Endothelial cell of umbilical vein (primary cell): ENCODE results near the gene ELMO1. TPM values are rescaled to one million over a fixed set of nuclear protein-coding genes. Genes with fewer than 3 reads are reported as not detected.

Experiments used
- BruUV-seq: library from RNA; stranded (reverse); fragments of 400-500 nt; replicated peaks from 2 replicates; lab custom pipeline; 2021; lab: Mats Ljungman, UMichigan
- CTCF ChIA-PET: fragments of 300-600, 350-600 bp; sonication (Branson Sonifier 250); formaldehyde crosslinking; loops from one replicate; lab custom pipeline; 2021; ENCODE audit warnings: antibody characterized with exemption, inconsistent platforms; lab: Charles Lee
- POLR2A ChIA-PET: fragments of 300-600, 350-600 bp; sonication (Branson Sonifier 250); formaldehyde crosslinking; loops from one replicate; lab custom pipeline; 2021; ENCODE audit warnings: antibody characterized with exemption, inconsistent platforms; lab: Charles Lee
- DNase-seq: peaks from one replicate; pipeline ENCODE4 v3.0.0-alpha.2; 2011; ENCODE audit warnings: low read depth, low spot score
- FAIRE-seq: peaks from 2 replicates; lab custom pipeline; 2011; peaks lifted over from hg19 to GRCh38; lab: Jason Lieb, UNC
- H2AFZ ChIP-seq: 2 replicates; pipeline ENCODE4 v1.6.0; 2012; ENCODE audit warnings: low read depth, low read length, control low read depth, inconsistent platforms
- H3K27ac ChIP-seq: 2 replicates; pipeline ENCODE4 v1.5.1; 2011; ENCODE audit warnings: low read depth, mild to moderate bottlenecking, control low read depth, low read length, moderate library complexity; ENCODE audit not compliant: insufficient read depth
- H3K27me3 ChIP-seq, 2 experiments: 2 replicates each; pipeline versions ENCODE4 v1.6.0 to v1.6.1; 2011; ENCODE audit warnings: low read length in 2 of 2, mixed read lengths in 1 of 2; ENCODE audit not compliant: control insufficient read depth in 2 of 2, insufficient read depth in 2 of 2
- H3K36me3 ChIP-seq, 2 experiments: 2 replicates in 1 of 2; 3 replicates in 1 of 2; pipeline ENCODE4 v1.5.1; 2011; ENCODE audit warnings: low read length in 2 of 2, mild to moderate bottlenecking in 1 of 2, moderate library complexity in 1 of 2; ENCODE audit not compliant: control insufficient read depth in 2 of 2, insufficient read depth in 2 of 2; ENCODE audit errors: extremely low read depth in 1 of 2
- H3K4me1 ChIP-seq: 3 replicates; pipeline ENCODE4 v1.5.1; 2011; ENCODE audit warnings: mild to moderate bottlenecking, low read length; ENCODE audit not compliant: control insufficient read depth, insufficient read depth; ENCODE audit errors: extremely low read depth
- H3K4me2 ChIP-seq: 2 replicates; pipeline ENCODE4 v1.6.1; 2011; ENCODE audit warnings: low read length, control low read depth, mixed read lengths; ENCODE audit not compliant: insufficient read depth
- H3K4me3 ChIP-seq, 3 experiments: fragments of 200-600 bp in 1 of 3; sonication (generic), shearing (Covaris generic) in 1 of 3; replicated peaks in 1 of 3; 2 replicates each; pipeline ENCODE4 v1.5.1; 2011 to 2016; ENCODE audit warnings: control low read depth in 3 of 3, low read length in 3 of 3, mild to moderate bottlenecking in 2 of 3, inconsistent platforms in 1 of 3, low read depth in 1 of 3, moderate library complexity in 1 of 3; ENCODE audit not compliant: insufficient read depth in 1 of 3
- H3K79me2 ChIP-seq: 2 replicates; pipeline ENCODE4 v1.6.0; 2012; ENCODE audit warnings: low read length, inconsistent platforms; ENCODE audit not compliant: control insufficient read depth, insufficient read depth
- H3K9ac ChIP-seq: replicated peaks from 2 replicates; pipeline ENCODE3; 2011; ENCODE audit warnings: low read length, control low read depth; ENCODE audit not compliant: insufficient read depth; ENCODE audit errors: extremely low read depth
- H3K9me1 ChIP-seq: replicated peaks from 3 replicates; pipeline ENCODE4 v1.6.0; 2011; ENCODE audit warnings: mild to moderate bottlenecking, low read length; ENCODE audit not compliant: control insufficient read depth, insufficient read depth; ENCODE audit errors: extremely low read depth
- H3K9me3 ChIP-seq: replicated peaks from 2 replicates; pipeline ENCODE4 v1.5.1; 2012; ENCODE audit warnings: low read length, inconsistent platforms; ENCODE audit not compliant: control insufficient read depth, insufficient read depth
- H4K20me1 ChIP-seq: replicated peaks from 2 replicates; pipeline ENCODE3; 2011; ENCODE audit warnings: mild to moderate bottlenecking, low read length; ENCODE audit not compliant: control insufficient read depth, insufficient read depth; ENCODE audit errors: extremely low read depth
- EZH2 ChIP-seq: IDR thresholded peaks from 2 replicates; pipeline ENCODE4 v1.6.1; 2012; ENCODE audit warnings: borderline replicate concordance, low read depth, mild to moderate bottlenecking, moderate library complexity, low read length, inconsistent platforms; ENCODE audit not compliant: severe bottlenecking
- FOS ChIP-seq: IDR thresholded peaks from 2 replicates; pipeline ENCODE4 v1.6.1; 2011; ENCODE audit warnings: mild to moderate bottlenecking, low read length, moderate library complexity, borderline replicate concordance; ENCODE audit not compliant: insufficient read depth
- GATA2 ChIP-seq: IDR thresholded peaks from 2 replicates; pipeline ENCODE4 v1.7.0; 2011; ENCODE audit warnings: low read depth, mild to moderate bottlenecking, moderate library complexity, mixed read lengths, low read length; ENCODE audit not compliant: insufficient read length, insufficient read depth
- JUN ChIP-seq: IDR thresholded peaks from 2 replicates; pipeline ENCODE4 v1.6.1; 2011; ENCODE audit warnings: borderline replicate concordance, low read depth; ENCODE audit not compliant: insufficient read length, insufficient read depth
- MAX ChIP-seq: IDR thresholded peaks from 2 replicates; pipeline ENCODE4 v1.6.1; 2011; ENCODE audit not compliant: insufficient read depth, insufficient read length
- MYC ChIP-seq: IDR thresholded peaks from one replicate; pipeline ENCODE4 v1.6.1; 2011; ENCODE audit warnings: mild to moderate bottlenecking, low read depth, low read length
- POLR2A ChIP-seq: IDR thresholded peaks from 2 replicates; pipeline ENCODE4 v1.6.1; 2012; ENCODE audit warnings: low read depth, mild to moderate bottlenecking, control low read depth, low read length
- POLR2AphosphoS5 ChIP-seq: IDR thresholded peaks from 2 replicates; pipeline ENCODE4 v1.6.1; 2012; ENCODE audit warnings: low read depth, mild to moderate bottlenecking, control low read depth, low read length, moderate library complexity; ENCODE audit not compliant: insufficient read depth
- dilution Hi-C: fragments of 300-500 bp; cut with MboI; formaldehyde crosslinking; loops from one replicate; pipeline ENCODE4 v1.15.0; 2019; ENCODE audit warnings: low sequenced_read_pairs; ENCODE audit not compliant: extremely low pct_ligation_motif_present
- intact Hi-C: fragments of 100-400 bp; cut with micrococcal nuclease; formaldehyde crosslinking; loops from one replicate; pipeline ENCODE4 v1.10.0; 2022
- polyA plus RNA-seq, 4 experiments: library from polyadenylated mRNA; depleted of rRNA in 3 of 4; stranded (reverse) in 3 of 4; unstranded in 1 of 4; fragments of >200 nt; gene quantifications; 2 replicates each; pipeline versions ENCODE4 v1.2.1 to v1.2.3, GENCODE V29; 2011 to 2012; ENCODE audit warnings: missing spikeins in 1 of 4
- total RNA-seq: library from RNA; stranded (reverse); gene quantifications from 2 replicates; pipeline ENCODE4 v1.2.3, GENCODE V29; 2021
- TF ChIP-seq, protein P1 (sequence below), 2 donors: IDR thresholded peaks; 1 replicate in 1 of 2; 2 replicates in 1 of 2; pipeline ENCODE4 v1.5.1; 2011; ENCODE audit warnings: low read length in 2 of 2, mild to moderate bottlenecking in 2 of 2, moderate library complexity in 2 of 2, control low read depth in 1 of 2, inconsistent platforms in 1 of 2, low read depth in 1 of 2; ENCODE audit not compliant: insufficient read depth in 1 of 2; ENCODE audit errors: extremely low read depth in 1 of 2

Gene ELMO1
- total and polyA plus RNA-seq, 2 donors (not counting 3 experiments of a cell fraction or from before 2014, with no cell fraction given), result 17.0 to 30.6 TPM

DNA sequence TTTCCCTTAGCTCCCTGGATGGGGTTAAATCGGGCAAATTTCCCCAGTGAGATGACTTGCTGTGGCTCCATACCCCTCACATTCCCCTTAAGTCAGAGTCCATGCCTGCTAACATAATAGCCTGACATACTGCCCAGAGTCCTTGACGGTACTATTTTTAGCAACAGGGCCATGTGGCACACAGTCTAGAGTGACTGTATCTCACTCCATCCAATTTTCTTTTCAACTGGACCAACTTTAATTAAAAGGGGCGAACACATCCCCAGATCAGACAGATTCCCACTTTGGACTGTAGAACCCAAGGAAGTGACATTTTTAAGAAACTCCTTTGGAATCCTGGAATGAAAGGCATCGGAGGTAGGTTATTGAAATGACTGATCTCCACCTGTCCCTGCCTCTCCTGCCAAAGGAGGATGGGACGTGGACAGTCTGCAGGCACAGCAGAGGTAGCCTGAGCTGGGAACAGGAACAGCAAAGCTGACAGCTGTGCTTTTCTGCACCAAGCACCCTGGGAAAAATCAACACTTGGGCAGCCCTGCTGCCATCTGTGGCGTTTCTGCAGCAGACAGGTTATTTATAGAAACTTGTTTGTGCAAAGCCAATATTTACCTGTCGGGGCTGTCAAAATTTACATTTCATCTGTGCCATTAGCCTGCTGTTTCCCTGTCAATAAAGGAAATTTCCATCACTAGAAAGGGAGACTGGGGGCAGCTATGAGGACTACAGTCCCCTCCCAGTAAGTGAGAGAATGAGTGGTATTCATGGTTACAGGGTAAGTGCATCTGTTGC, 502.9 kb downstream of the ELMO1 start:
- Histone ChIP-seq H3K9me3 (no peaks in the 10 kb centered on the region), H3K4me2 (no peak overlapping the region), H3K9me1 (no peaks in the 10 kb centered on the region), H3K4me3 (no peak overlapping the region), H4K20me1 (no peaks in the 10 kb centered on the region), H3K9ac (no peak overlapping the region), H3K27me3 (no peaks in the 10 kb centered on the region), H2AFZ (no peak overlapping the region), H3K36me3 (no peaks in the 10 kb centered on the region), H3K79me2 (no peaks in the 10 kb centered on the region), H3K27ac (no peak overlapping the region), H3K4me1 (no peaks in the 10 kb centered on the region)
- dilution Hi-C loops, result no loop called here
- FAIRE-seq (no peak), DNase-seq (no peak)
- POLR2A ChIA-PET, result no interaction called here
- no TSS peak for BruUV-seq
- intact Hi-C loops, result no loop called here
- TF ChIP-seq MYC, result no peak
- TF ChIP-seq, protein P1, sequence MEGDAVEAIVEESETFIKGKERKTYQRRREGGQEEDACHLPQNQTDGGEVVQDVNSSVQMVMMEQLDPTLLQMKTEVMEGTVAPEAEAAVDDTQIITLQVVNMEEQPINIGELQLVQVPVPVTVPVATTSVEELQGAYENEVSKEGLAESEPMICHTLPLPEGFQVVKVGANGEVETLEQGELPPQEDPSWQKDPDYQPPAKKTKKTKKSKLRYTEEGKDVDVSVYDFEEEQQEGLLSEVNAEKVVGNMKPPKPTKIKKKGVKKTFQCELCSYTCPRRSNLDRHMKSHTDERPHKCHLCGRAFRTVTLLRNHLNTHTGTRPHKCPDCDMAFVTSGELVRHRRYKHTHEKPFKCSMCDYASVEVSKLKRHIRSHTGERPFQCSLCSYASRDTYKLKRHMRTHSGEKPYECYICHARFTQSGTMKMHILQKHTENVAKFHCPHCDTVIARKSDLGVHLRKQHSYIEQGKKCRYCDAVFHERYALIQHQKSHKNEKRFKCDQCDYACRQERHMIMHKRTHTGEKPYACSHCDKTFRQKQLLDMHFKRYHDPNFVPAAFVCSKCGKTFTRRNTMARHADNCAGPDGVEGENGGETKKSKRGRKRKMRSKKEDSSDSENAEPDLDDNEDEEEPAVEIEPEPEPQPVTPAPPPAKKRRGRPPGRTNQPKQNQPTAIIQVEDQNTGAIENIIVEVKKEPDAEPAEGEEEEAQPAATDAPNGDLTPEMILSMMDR (IDR thresholded peaks at IDR 0.05; ENCODE audit: extremely low read depth in 1 of 2, insufficient read depth in 1 of 2, low read depth in 1 of 2, low read length in 2 of 2), result no peak
- no peak for TF ChIP-seq POLR2AphosphoS5
- no peak for TF ChIP-seq EZH2
- no peak for TF ChIP-seq GATA2
- no peak for TF ChIP-seq JUN
- TF ChIP-seq FOS, result no peak
- no peak for TF ChIP-seq POLR2A
- no peak for TF ChIP-seq MAX
- CTCF ChIA-PET, result no interaction called here
